Measurements from ENCODE around the gene CXADR.
"Not testable (repeated sequence)": the region's sequence is repeated elsewhere in the genome, so short reads cannot be mapped to it uniquely, and the experiment has no call there.

The CXADR gene
- 0.19 to 1.4 (median 0.96) reads per million in 3 donors for total RNA-seq

- H3K4me3 ChIP-seq (ENCODE audit: insufficient read depth, low read depth, low read length, poor library complexity, severe bottlenecking) = peak within 1 kb of the TSS; percentile 81
- no peaks in the 10 kb centered on the region for H3K27me3 ChIP-seq (replicated peaks; ENCODE audit: control insufficient read depth, insufficient read depth, low read length, poor library complexity, severe bottlenecking)
- H3K27ac ChIP-seq (ENCODE audit: insufficient read depth, low read length, poor library complexity, severe bottlenecking) = peak within 1 kb of the TSS; percentile 33
- DNase-seq = peak; percentile 62 to 73 (median 70)
- no peaks in the 10 kb centered on the region for H3K36me3 ChIP-seq (ENCODE audit: control insufficient read depth, insufficient read depth, low read length)
- peaks cover 7% of the 10 kb centered on the region for H3K4me1 ChIP-seq (ENCODE audit: control insufficient read depth, insufficient read depth, low read length, poor library complexity, severe bottlenecking)
- H3K9me3 ChIP-seq (ENCODE audit: control insufficient read depth, low read length) = no peaks in the 10 kb centered on the region
These were observed at the start of gene CXADR for GRCh38 chr21:17512253-17513213. TSS of gene CXADR (plus strand) at chr21:17513043. CDS start at chr21:17513130, 87 bp downstream.

- DNase-seq = no peak
- H3K27me3 ChIP-seq (replicated peaks; ENCODE audit: control insufficient read depth, insufficient read depth, low read length, poor library complexity, severe bottlenecking) = no peaks in the 10 kb centered on the region
- no peaks in the 10 kb centered on the region for H3K36me3 ChIP-seq (ENCODE audit: control insufficient read depth, insufficient read depth, low read length)
- H3K4me1 ChIP-seq (ENCODE audit: control insufficient read depth, insufficient read depth, low read length, poor library complexity, severe bottlenecking) = no peaks in the 10 kb centered on the region
- no peak overlapping the region for H3K4me3 ChIP-seq (ENCODE audit: insufficient read depth, low read depth, low read length, poor library complexity, severe bottlenecking)
- H3K27ac ChIP-seq (ENCODE audit: insufficient read depth, low read length, poor library complexity, severe bottlenecking) = no peak overlapping the region
- H3K9me3 ChIP-seq (ENCODE audit: control insufficient read depth, low read length) = no peaks in the 10 kb centered on the region
These were observed 46.7 kb upstream of the CXADR start for GRCh38 chr21:17466166-17466565.

- DNase-seq = no peak
- no peak overlapping the region for H3K27ac ChIP-seq (ENCODE audit: insufficient read depth, low read length, poor library complexity, severe bottlenecking)
These were observed 45.5 kb upstream of the CXADR start for GRCh38 chr21:17467392-17467791.

GRCh38 chr21:17467829-17468228 lies 45.0 kb upstream of the CXADR start:
- no peak overlapping the region for H3K27ac ChIP-seq (ENCODE audit: insufficient read depth, low read length, poor library complexity, severe bottlenecking)
- H3K4me3 ChIP-seq (ENCODE audit: insufficient read depth, low read depth, low read length, poor library complexity, severe bottlenecking) = no peak overlapping the region
- DNase-seq = no peak
- no peaks in the 10 kb centered on the region for H3K27me3 ChIP-seq (replicated peaks; ENCODE audit: control insufficient read depth, insufficient read depth, low read length, poor library complexity, severe bottlenecking)
- no peaks in the 10 kb centered on the region for H3K9me3 ChIP-seq (ENCODE audit: control insufficient read depth, low read length)
- H3K36me3 ChIP-seq (ENCODE audit: control insufficient read depth, insufficient read depth, low read length) = no peaks in the 10 kb centered on the region
- H3K4me1 ChIP-seq (ENCODE audit: control insufficient read depth, insufficient read depth, low read length, poor library complexity, severe bottlenecking) = no peaks in the 10 kb centered on the region

More at GRCh38 chr21:17467392-17467791, 45.5 kb upstream of the CXADR start:
- Histone ChIP-seq H3K9me3 (ENCODE audit: control insufficient read depth, low read length) (no peaks in the 10 kb centered on the region), H3K4me1 (ENCODE audit: control insufficient read depth, insufficient read depth, low read length, poor library complexity, severe bottlenecking) (no peaks in the 10 kb centered on the region), H3K36me3 (ENCODE audit: control insufficient read depth, insufficient read depth, low read length) (no peaks in the 10 kb centered on the region), H3K27me3 (replicated peaks; ENCODE audit: control insufficient read depth, insufficient read depth, low read length, poor library complexity, severe bottlenecking) (no peaks in the 10 kb centered on the region), H3K4me3 (ENCODE audit: insufficient read depth, low read depth, low read length, poor library complexity, severe bottlenecking) (no peak overlapping the region)

GRCh38 chr21:17468698-17469097 lies 44.1 kb upstream of the CXADR start:
- no peaks in the 10 kb centered on the region for H3K9me3 ChIP-seq (ENCODE audit: control insufficient read depth, low read length)
- no peak for DNase-seq
- H3K27ac ChIP-seq (ENCODE audit: insufficient read depth, low read length, poor library complexity, severe bottlenecking) = no peak overlapping the region
- no peaks in the 10 kb centered on the region for H3K4me1 ChIP-seq (ENCODE audit: control insufficient read depth, insufficient read depth, low read length, poor library complexity, severe bottlenecking)
- no peaks in the 10 kb centered on the region for H3K36me3 ChIP-seq (ENCODE audit: control insufficient read depth, insufficient read depth, low read length)
- no peaks in the 10 kb centered on the region for H3K27me3 ChIP-seq (replicated peaks; ENCODE audit: control insufficient read depth, insufficient read depth, low read length, poor library complexity, severe bottlenecking)
- no peak overlapping the region for H3K4me3 ChIP-seq (ENCODE audit: insufficient read depth, low read depth, low read length, poor library complexity, severe bottlenecking)

- no peak for DNase-seq
- Histone ChIP-seq H3K9me3 (ENCODE audit: control insufficient read depth, low read length) (no peaks in the 10 kb centered on the region), H3K27me3 (replicated peaks; ENCODE audit: control insufficient read depth, insufficient read depth, low read length, poor library complexity, severe bottlenecking) (no peaks in the 10 kb centered on the region), H3K4me1 (ENCODE audit: control insufficient read depth, insufficient read depth, low read length, poor library complexity, severe bottlenecking) (no peaks in the 10 kb centered on the region), H3K4me3 (ENCODE audit: insufficient read depth, low read depth, low read length, poor library complexity, severe bottlenecking) (no peak overlapping the region), H3K27ac (ENCODE audit: insufficient read depth, low read length, poor library complexity, severe bottlenecking) (no peak overlapping the region), H3K36me3 (ENCODE audit: control insufficient read depth, insufficient read depth, low read length) (no peaks in the 10 kb centered on the region)
These were observed 43.1 kb upstream of the CXADR start for GRCh38 chr21:17469727-17470126.

- no peaks in the 10 kb centered on the region for H3K9me3 ChIP-seq (ENCODE audit: control insufficient read depth, low read length)
- H3K27ac ChIP-seq (ENCODE audit: insufficient read depth, low read length, poor library complexity, severe bottlenecking) = no peak overlapping the region
- no peak overlapping the region for H3K4me3 ChIP-seq (ENCODE audit: insufficient read depth, low read depth, low read length, poor library complexity, severe bottlenecking)
- H3K4me1 ChIP-seq (ENCODE audit: control insufficient read depth, insufficient read depth, low read length, poor library complexity, severe bottlenecking) = no peaks in the 10 kb centered on the region
- H3K36me3 ChIP-seq (ENCODE audit: control insufficient read depth, insufficient read depth, low read length) = no peaks in the 10 kb centered on the region
- no peaks in the 10 kb centered on the region for H3K27me3 ChIP-seq (replicated peaks; ENCODE audit: control insufficient read depth, insufficient read depth, low read length, poor library complexity, severe bottlenecking)
- DNase-seq = no peak
These were observed 40.7 kb upstream of the CXADR start for GRCh38 chr21:17472182-17472581.

GRCh38 chr21:17472592-17473271 lies 40.1 kb upstream of the CXADR start:
- no peak for DNase-seq
- Histone ChIP-seq H3K27ac (ENCODE audit: insufficient read depth, low read length, poor library complexity, severe bottlenecking) (no peak overlapping the region), H3K4me3 (ENCODE audit: insufficient read depth, low read depth, low read length, poor library complexity, severe bottlenecking) (no peak overlapping the region)

GRCh38 chr21:17476006-17476405 lies 36.8 kb upstream of the CXADR start:
- H3K4me3 ChIP-seq (ENCODE audit: insufficient read depth, low read depth, low read length, poor library complexity, severe bottlenecking) = no peak overlapping the region
- no peak for DNase-seq

More at GRCh38 chr21:17472592-17473271, 40.1 kb upstream of the CXADR start:
- no peaks in the 10 kb centered on the region for H3K4me1 ChIP-seq (ENCODE audit: control insufficient read depth, insufficient read depth, low read length, poor library complexity, severe bottlenecking)
- H3K9me3 ChIP-seq (ENCODE audit: control insufficient read depth, low read length) = no peaks in the 10 kb centered on the region
- no peaks in the 10 kb centered on the region for H3K27me3 ChIP-seq (replicated peaks; ENCODE audit: control insufficient read depth, insufficient read depth, low read length, poor library complexity, severe bottlenecking)
- no peaks in the 10 kb centered on the region for H3K36me3 ChIP-seq (ENCODE audit: control insufficient read depth, insufficient read depth, low read length)

GRCh38 chr21:17478156-17478555 lies 34.7 kb upstream of the CXADR start:
- DNase-seq; H3K4me1 ChIP-seq (ENCODE audit: control insufficient read depth, insufficient read depth, low read length, poor library complexity, severe bottlenecking); H3K9me3 ChIP-seq (ENCODE audit: control insufficient read depth, low read length); H3K27ac ChIP-seq (ENCODE audit: insufficient read depth, low read length, poor library complexity, severe bottlenecking); H3K4me3 ChIP-seq (ENCODE audit: insufficient read depth, low read depth, low read length, poor library complexity, severe bottlenecking); H3K36me3 ChIP-seq (ENCODE audit: control insufficient read depth, insufficient read depth, low read length); H3K27me3 ChIP-seq (replicated peaks; ENCODE audit: control insufficient read depth, insufficient read depth, low read length, poor library complexity, severe bottlenecking): not testable (repeated sequence)

More at GRCh38 chr21:17476006-17476405, 36.8 kb upstream of the CXADR start:
- Histone ChIP-seq H3K9me3 (ENCODE audit: control insufficient read depth, low read length) (no peaks in the 10 kb centered on the region), H3K27me3 (replicated peaks; ENCODE audit: control insufficient read depth, insufficient read depth, low read length, poor library complexity, severe bottlenecking) (no peaks in the 10 kb centered on the region), H3K4me1 (ENCODE audit: control insufficient read depth, insufficient read depth, low read length, poor library complexity, severe bottlenecking) (no peaks in the 10 kb centered on the region), H3K27ac (ENCODE audit: insufficient read depth, low read length, poor library complexity, severe bottlenecking) (no peak overlapping the region), H3K36me3 (ENCODE audit: control insufficient read depth, insufficient read depth, low read length) (no peaks in the 10 kb centered on the region)
